KMS-11 (cell line): Measurements from ENCODE around the gene VWA7.

Experiments used
- H2AFZ ChIP-seq: fragments of 200-600 bp; sonication (generic); 2 replicates; pipeline ENCODE4 v1.6.1; 2016; ENCODE audit warnings: antibody characterized with exemption, mixed run types, low read depth
- H3K27ac ChIP-seq: fragments of 200-600 bp; sonication (generic); 2 replicates; pipeline ENCODE4 v1.6.1; 2016; ENCODE audit warnings: mild to moderate bottlenecking, mixed run types
- H3K27me3 ChIP-seq: fragments of 200-600 bp; sonication (generic); 2 replicates; pipeline ENCODE4 v1.6.1; 2017; ENCODE audit warnings: mild to moderate bottlenecking, low read depth, mixed run types, moderate library complexity; ENCODE audit not compliant: insufficient read depth
- H3K36me3 ChIP-seq: fragments of 200-600 bp; sonication (generic); 2 replicates; pipeline ENCODE4 v1.6.1; 2017; ENCODE audit warnings: mild to moderate bottlenecking, mixed run types; ENCODE audit not compliant: insufficient read depth
- H3K4me1 ChIP-seq: fragments of 200-600 bp; sonication (generic); 2 replicates; pipeline ENCODE4 v1.6.1; 2016; ENCODE audit warnings: mild to moderate bottlenecking, low read depth, mixed run types; ENCODE audit not compliant: poor library complexity, severe bottlenecking
- H3K4me2 ChIP-seq: fragments of 200-600 bp; sonication (generic); 2 replicates; pipeline ENCODE4 v1.7.0; 2016; ENCODE audit warnings: mild to moderate bottlenecking, mixed run types
- H3K4me3 ChIP-seq: fragments of 200-600 bp; sonication (generic); IDR thresholded peaks from 2 replicates; pipeline ENCODE4 v1.6.1; 2017; ENCODE audit warnings: low read depth, low read length, mixed read lengths; ENCODE audit not compliant: insufficient read depth
- H3K79me2 ChIP-seq: fragments of 200-600 bp; sonication (generic); 2 replicates; pipeline ENCODE4 v1.6.1; 2016; ENCODE audit warnings: low read depth, mixed run types; ENCODE audit not compliant: insufficient read depth
- H3K9ac ChIP-seq: fragments of 200-600 bp; sonication (generic); 2 replicates; pipeline ENCODE4 v1.6.1; 2016; ENCODE audit warnings: mild to moderate bottlenecking, mixed run types
- H4K20me1 ChIP-seq: fragments of 200-600 bp; sonication (generic); 2 replicates; pipeline ENCODE4 v1.6.1; 2016; ENCODE audit warnings: mild to moderate bottlenecking, mixed run types; ENCODE audit not compliant: insufficient read depth
- TF ChIP-seq, protein P1 (sequence below): fragments of 200-600 bp; sonication (generic); conservative IDR thresholded peaks from 2 replicates; pipeline ENCODE4 v1.6.1; 2017; ENCODE audit warnings: low read depth, mild to moderate bottlenecking, antibody characterized with exemption, low read length, moderate library complexity, mixed read lengths

The VWA7 gene

DNA sequence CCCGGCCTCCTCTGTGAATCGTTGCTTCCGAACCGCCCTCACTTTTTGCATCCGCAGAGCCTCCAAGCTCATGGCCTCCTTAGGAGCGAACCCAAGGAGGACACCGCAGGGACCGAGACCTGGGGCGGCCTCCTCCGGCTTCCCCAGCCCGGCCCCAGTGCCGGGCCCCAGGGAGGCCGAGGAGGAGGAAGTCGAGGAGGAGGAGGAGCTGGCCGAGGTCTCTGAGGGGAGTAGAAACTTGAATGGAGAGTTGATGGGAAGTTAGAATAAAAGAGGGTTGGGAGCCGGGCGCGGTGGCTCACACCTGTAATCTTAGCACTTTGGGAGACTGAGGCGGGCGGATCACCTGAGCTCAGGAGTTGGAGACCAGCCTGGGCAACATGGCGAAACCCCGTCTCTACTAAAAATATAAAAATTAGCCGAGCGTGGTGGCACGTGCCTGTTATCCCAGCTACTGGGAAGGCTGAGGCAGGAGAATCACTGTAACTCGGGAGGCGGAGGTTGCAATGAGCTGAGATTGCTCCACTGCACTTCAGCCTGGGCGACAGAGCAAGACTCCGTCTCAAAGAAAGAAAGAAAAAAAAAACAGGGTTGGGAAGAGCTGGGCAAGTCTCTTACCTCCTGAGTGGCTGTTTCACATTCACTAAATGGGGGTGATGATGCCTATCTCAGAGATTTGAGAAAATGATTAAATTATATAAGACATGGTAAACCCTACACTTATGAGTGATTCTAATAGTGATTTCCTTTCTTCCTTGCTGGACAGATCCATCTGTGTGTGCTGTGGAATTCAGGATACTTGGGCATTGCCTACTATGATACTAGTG lies 36.5 kb downstream of the VWA7 start:
- Histone ChIP-seq H3K27me3 (no peaks in the 10 kb centered on the region), H2AFZ (peak overlapping the region; percentile 60), H4K20me1 (no peaks in the 10 kb centered on the region), H3K27ac (peak overlapping the region; percentile 100), H3K4me2 (peak overlapping the region; percentile 100), H3K4me3 (no peak overlapping the region), H3K4me1 (peaks cover 41% of the 10 kb centered on the region), H3K79me2 (peaks cover 27% of the 10 kb centered on the region), H3K9ac (peak overlapping the region; percentile 100), H3K36me3 (no peaks in the 10 kb centered on the region)
- TF ChIP-seq, protein P1, sequence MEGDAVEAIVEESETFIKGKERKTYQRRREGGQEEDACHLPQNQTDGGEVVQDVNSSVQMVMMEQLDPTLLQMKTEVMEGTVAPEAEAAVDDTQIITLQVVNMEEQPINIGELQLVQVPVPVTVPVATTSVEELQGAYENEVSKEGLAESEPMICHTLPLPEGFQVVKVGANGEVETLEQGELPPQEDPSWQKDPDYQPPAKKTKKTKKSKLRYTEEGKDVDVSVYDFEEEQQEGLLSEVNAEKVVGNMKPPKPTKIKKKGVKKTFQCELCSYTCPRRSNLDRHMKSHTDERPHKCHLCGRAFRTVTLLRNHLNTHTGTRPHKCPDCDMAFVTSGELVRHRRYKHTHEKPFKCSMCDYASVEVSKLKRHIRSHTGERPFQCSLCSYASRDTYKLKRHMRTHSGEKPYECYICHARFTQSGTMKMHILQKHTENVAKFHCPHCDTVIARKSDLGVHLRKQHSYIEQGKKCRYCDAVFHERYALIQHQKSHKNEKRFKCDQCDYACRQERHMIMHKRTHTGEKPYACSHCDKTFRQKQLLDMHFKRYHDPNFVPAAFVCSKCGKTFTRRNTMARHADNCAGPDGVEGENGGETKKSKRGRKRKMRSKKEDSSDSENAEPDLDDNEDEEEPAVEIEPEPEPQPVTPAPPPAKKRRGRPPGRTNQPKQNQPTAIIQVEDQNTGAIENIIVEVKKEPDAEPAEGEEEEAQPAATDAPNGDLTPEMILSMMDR: no peak

DNA sequence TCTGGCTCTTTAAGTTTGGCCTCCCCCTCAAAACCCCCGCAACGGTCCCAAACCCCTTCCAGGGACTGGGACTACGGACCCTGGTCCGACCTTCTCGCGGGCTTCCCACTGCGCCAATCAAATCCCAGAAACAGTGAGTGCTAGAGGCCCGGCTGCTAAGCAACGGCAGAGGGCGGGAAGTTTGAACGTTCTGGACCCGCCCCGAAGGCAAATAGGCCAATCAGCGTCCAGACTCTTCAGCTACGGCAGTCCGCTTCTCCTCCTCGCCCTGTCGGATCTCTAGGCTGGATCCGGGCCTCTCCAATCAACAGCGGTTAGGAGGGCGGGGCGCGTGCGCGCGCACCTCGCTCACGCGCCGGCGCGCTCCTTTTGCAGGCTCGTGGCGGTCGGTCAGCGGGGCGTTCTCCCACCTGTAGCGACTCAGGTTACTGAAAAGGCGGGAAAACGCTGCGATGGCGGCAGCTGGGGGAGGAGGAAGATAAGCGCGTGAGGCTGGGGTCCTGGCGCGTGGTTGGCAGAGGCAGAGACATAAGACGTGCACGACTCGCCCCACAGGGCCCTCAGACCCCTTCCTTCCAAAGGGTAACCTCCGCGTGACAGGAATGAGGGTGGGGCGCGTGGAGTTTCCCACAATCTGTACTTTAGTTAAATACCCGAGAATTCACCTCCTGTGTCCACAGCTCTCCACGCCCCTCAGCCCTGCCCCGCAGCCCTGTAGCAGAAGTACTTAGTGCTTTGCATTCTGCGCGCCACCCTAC lies 37.3 kb downstream of the VWA7 start, which contains the start of gene MSH5:
TSS of gene MSH5 (plus strand) at position 367 of the 758 bp plus-strand sequence. CDS start 462 bp downstream, outside the sequence.
- H2AFZ ChIP-seq: peak within 1 kb of the TSS; percentile 60
- H3K4me1 ChIP-seq: peaks cover 41% of the 10 kb centered on the region

DNA sequence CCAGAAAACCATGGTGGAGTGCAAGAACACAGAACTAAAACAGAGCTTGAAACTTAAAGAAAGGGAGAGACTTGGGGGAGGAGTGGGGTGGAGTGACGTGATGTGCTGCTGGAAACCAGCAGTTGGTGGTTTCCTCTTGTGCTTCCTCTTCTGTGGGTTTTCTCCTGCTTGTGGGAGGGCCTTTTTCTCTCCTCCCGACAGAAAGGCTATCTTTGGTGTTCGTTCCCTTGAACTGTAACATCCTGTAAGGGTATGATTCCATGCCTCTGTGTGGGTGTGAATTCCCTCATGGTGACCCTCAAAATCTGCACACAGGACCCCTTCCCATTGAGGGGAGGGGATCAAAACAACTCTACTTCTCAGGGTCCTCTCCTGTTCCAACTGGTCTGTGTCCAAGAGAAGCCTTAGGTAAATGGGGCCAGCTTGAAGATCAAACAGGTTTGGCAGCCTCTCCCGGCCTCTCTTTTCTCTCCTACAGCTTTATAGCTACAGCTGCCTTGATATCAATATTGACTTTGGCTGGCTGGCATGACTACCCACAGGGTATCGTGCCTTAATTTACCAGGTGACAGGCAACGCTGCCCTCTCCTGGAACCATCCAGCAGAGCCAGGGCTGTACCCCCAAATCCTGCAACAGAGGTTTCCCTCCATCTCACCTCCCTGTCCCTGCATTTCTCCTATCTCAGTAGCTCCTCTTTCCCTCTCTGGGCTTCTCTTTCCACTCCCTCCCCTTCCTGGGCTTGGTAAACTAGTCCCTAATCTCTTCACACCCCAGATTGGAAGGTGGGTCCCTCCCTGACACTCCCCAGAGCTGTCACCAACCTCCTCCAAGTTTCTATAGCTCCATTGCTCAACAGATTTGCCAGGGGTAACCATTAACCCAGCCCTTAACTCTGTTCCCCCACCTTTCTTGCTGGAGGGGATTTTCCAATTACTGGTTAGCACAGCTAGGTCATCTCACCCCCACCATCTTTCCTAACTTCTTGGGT lies 38.8 kb downstream of the VWA7 start:
- Histone ChIP-seq H3K4me1 (peaks cover 51% of the 10 kb centered on the region), H3K4me3 (no peak overlapping the region), H3K9ac (peak overlapping the region; percentile 81), H3K4me2 (peak overlapping the region; percentile 100), H3K79me2 (peaks cover 50% of the 10 kb centered on the region), H3K36me3 (no peaks in the 10 kb centered on the region), H2AFZ (peak overlapping the region; percentile 36; the same call in 1 of the 2 replicates), H4K20me1 (no peaks in the 10 kb centered on the region), H3K27me3 (no peaks in the 10 kb centered on the region), H3K27ac (peak overlapping the region; percentile 100)
- TF ChIP-seq, protein P1: 0 out of 2 replicates have a peak, but pooled peaks have one; percentile 18

More for the DNA sequence above, 37.3 kb downstream of the VWA7 start, which contains the start of gene MSH5:
- H4K20me1 ChIP-seq: no peaks in the 10 kb centered on the region
- peak within 1 kb of the TSS; percentile 100 for H3K9ac ChIP-seq
- H3K79me2 ChIP-seq: peaks cover 35% of the 10 kb centered on the region
- TF ChIP-seq, protein P1: no peak
- peak within 1 kb of the TSS; percentile 100 for H3K27ac ChIP-seq
- no peak within 1 kb of the TSS for H3K4me3 ChIP-seq
- H3K27me3 ChIP-seq: no peaks in the 10 kb centered on the region
- H3K4me2 ChIP-seq: peak within 1 kb of the TSS; percentile 100
- H3K36me3 ChIP-seq: no peaks in the 10 kb centered on the region
